Measurements from ENCODE around the gene SRPK1.

DNA sequence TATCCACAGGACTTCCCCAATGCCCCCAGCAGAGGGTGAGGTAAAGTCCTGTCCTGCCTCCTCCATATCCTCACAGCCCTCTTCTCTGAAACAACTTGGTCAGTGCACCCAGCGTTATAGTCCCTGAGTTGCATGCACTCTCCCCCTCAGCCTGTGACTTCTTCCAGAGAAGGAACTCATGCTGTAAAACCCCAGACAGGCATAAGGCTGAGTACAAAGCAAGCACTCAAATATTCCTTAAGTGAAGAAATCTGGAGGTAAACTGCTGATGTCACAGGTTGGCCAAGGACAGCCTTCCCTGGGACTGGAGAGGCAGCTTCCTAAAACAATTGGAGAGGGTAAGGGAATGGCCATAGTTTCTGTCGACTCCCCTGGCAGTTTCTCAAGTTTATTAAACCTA, 12.9 kb upstream of the SRPK1 start:
- TF ChIP-seq POLR2AphosphoS5 (IDR thresholded peaks at IDR 0.05; ENCODE audit: low read depth, low read length) (no peak), BRCA1 (IDR thresholded peaks at IDR 0.05; ENCODE audit: low read depth, low read length) (no peak), TAF1 (IDR thresholded peaks at IDR 0.05; ENCODE audit: low read depth, low read length) (no peak), RXRA (IDR thresholded peaks at IDR 0.05; ENCODE audit: insufficient read depth, low read depth, low read length) (no peak), CTCF (IDR thresholded peaks at IDR 0.05; ENCODE audit: control extremely low read depth in 1 of 3, insufficient read depth in 1 of 3, low read depth in 1 of 3, low read length in 3 of 3) (no peak), SAP30 (IDR thresholded peaks at IDR 0.05; ENCODE audit: insufficient read depth, insufficient replicate concordance, low read length) (no peak), POLR2A (IDR thresholded peaks at IDR 0.05; ENCODE audit: control extremely low read depth in 1 of 2, low read depth in 2 of 2, low read length in 2 of 2) (no peak)
